Ammon's horn (tissue), 1 donor: ENCODE data around the gene NME3.

Experiments
- DNase-seq: peaks from one replicate; pipeline ENCODE4 v3.0.0-alpha.2; 2016; ENCODE audit warnings: low spot score

The NME3 gene

GRCh38 chr16:1780677-1781072 lies 9.3 kb upstream of the NME3 start:
- DNase-seq, result no peak

DNA sequence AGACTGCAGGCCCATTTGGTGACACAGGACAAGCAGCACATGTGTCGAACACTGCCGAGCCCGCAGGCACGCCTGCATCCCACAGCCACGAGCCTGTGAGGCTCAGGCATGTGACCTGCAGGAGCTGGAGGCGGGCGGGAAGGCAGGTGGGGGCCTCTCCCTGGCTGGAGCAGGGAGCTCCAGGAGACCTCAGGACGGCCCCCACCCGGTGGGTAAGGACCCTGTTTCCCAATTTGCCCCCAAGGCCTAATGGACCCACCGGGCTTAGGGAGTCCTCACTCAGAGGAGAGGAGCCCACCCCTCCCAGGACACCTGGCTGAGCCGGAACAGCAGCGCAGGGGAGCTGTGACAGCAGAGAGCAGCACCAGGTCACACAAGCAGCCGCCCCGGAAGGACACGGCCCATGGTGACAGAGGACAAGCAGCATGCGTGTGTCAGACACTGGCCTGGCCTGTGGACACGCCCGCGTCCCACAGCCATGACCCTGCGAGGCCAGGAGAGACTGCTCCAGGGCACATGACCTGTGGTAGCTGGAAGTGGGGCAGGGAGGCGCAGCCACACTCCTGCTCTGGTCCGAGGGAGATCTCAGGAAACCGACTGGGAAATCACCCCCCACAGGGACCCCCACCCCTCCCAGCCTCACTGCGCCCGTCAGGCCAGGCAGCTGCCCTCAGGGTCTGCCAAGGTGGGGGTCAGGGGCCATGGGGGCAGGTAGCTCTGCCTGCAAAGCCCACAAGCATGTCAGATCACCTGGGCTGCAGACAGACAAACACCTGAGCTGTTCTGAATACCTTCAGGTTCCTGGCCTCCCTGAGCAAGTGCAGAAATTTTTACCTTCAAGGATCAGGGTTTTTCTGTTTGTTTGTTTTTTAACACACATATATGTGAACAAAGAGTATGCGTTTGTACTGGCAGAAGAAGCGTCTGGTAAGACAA lies 8.7 kb upstream of the NME3 start:
- DNase-seq, result no peak

- no peak for DNase-seq
These were observed 7.9 kb upstream of the NME3 start for GRCh38 chr16:1779234-1779701.

GRCh38 chr16:1778200-1779179 lies 7.1 kb upstream of the NME3 start:
- no peak for DNase-seq

- DNase-seq, result no peak
These were observed 6.2 kb upstream of the NME3 start for GRCh38 chr16:1777375-1778199.

DNA sequence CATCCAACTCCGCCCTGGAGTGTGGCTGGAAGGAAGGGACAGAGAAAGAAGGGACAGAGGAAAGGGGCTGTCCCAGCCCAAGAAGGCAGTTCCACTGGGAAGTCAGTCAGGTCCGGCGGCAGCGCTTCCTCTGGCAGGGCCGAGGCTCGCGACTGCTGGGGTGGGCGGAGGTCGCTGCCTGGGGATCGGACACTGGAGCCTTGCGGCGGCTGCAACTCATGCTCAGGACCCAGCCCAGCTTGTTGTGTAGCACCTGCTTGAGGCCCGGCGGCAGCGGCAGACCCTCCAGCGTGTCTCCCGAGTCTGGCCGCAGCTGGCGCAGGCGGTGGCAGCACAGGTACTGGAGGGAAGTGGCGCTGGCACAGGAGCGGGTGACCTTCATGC lies 5.6 kb upstream of the NME3 start:
- no peak for DNase-seq

GRCh38 chr16:1776672-1776955 lies 5.3 kb upstream of the NME3 start:
- DNase-seq, result no peak

GRCh38 chr16:1775846-1776671 lies 4.7 kb upstream of the NME3 start:
- DNase-seq, result no peak

GRCh38 chr16:1775006-1775845 lies 3.9 kb upstream of the NME3 start:
- no peak for DNase-seq

DNA sequence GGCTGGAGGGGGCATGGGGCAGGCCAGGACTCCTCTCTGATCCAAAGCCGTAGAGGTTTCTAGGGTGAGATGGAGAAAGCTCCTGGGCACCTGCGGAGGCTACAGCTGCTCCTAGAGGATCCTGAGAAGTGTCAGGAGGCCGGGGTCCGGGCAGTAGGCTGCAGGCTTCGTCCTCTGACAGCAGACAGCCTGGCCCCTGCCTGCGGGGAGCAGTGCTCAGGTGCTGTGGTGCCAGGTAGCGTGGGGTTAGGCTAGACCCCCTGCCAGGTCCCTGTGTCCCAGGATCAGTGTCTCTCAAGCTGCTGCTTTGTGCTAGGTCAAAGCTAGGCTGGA lies 3.1 kb upstream of the NME3 start:
- DNase-seq, result no peak

GRCh38 chr16:1773703-1774447 lies 2.5 kb upstream of the NME3 start:
- peak; percentile 56 for DNase-seq

- DNase-seq, result peak; percentile 77
These were observed 1.8 kb upstream of the NME3 start, which contains the start of gene MRPS34 for GRCh38 chr16:1772908-1773702. Gene MRPS34 (minus strand): TSS chr16:1773134. CDS start chr16:1773119, 15 bp downstream.

GRCh38 chr16:1772362-1772907 lies 1.1 kb upstream of the NME3 start, which contains the start of gene EME2:
Gene EME2 (plus strand): TSS chr16:1772810. CDS start chr16:1773228, 418 bp downstream.
- DNase-seq, result no peak

- DNase-seq, result no peak
These were observed 570 bp upstream of the NME3 start for GRCh38 chr16:1771864-1772361.

DNA sequence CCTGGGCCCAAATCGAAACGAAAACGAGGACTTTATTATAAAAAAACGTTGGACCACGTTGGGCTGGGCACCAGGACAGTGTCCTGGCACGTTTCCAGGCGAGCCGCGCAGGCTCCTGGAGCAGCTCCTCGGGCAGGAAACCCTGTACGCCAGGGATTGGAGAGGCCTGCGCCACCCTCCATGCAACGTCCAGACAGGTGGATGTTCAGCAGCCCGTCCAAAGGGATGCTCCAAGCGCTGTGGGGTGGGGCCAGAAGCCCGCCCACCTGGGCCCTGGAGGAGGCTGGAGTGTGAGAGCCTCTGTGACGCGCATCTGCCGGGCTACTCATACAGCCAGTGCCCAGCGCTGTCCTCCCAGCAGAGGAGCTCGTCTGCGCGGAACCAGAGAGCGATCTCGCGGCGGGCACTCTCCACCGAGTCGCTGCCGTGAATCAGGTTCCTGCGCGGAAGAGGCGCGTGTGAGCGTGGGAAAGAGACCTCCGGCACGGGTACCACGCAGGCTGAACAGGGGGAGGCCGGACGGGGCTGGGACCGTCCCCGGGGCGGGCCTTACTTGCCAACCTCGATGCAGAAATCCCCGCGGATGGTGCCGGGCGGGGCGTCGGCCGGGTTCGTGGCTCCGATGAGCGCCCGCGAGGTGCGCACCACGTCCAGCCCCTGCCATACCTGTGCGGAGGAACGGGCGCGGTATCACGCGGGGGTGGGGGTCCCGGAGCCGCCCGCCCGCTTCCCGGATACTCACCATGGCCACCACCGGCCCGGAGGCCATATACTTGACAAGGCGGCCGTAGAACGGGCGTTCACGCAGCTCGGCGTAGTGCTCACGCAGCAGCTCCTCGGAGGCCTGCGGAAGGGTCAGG lies 785 bp downstream of the NME3 start:
- DNase-seq, result peak; percentile 48

- DNase-seq, result no peak
These were observed 1.7 kb downstream of the NME3 start for GRCh38 chr16:1769402-1770300.
